OCI-LY3 (cell line): ENCODE data around the gene ISG15.

Experiments used
- CTCF ChIP-seq: fragments of 200-600, 300-600 bp; sonication (generic); IDR thresholded peaks from 2 replicates; pipeline ENCODE4 v1.5.1; 2014; ENCODE audit warnings: antibody characterized with exemption, low read length, low read depth
- EZH2phosphoT487 ChIP-seq: fragments of 200-600 bp; shearing (Covaris generic); IDR thresholded peaks from 2 replicates; pipeline ENCODE4 v1.6.1; 2018; ENCODE audit warnings: antibody characterized with exemption, mixed run types, low read depth

GRCh38 chr1:993379-993995 is 19.8 kb upstream of the ISG15 start:
- TF ChIP-seq CTCF (no peak), EZH2phosphoT487 (no peak)
